ENCODE data around the gene DUS4L.
"Not testable (repeated sequence)": the region's sequence is repeated elsewhere in the genome, so short reads cannot be mapped to it uniquely, and the experiment has no call there.

The DUS4L gene

GRCh38 chr7:107563775-107564552 is at the start of gene DUS4L, which contains the start of gene COG5:
DUS4L (plus strand) TSS chr7:107563971; CDS start chr7:107567071, 3,100 bp downstream.
COG5 (minus strand) TSS chr7:107563920; CDS start chr7:107563896, 24 bp downstream.
- peaks cover 5% of the 10 kb centered on the region for H3K36me3 Mint-ChIP-seq
- peaks cover 68% of the 10 kb centered on the region for H3K4me1 Mint-ChIP-seq (ENCODE audit: low read depth)
- H3K4me3 Mint-ChIP-seq, result peak within 1 kb of the TSS; percentile 94
- no peaks in the 10 kb centered on the region for H3K27me3 Mint-ChIP-seq
- H3K9me3 Mint-ChIP-seq (ENCODE audit: low read depth), result no peaks in the 10 kb centered on the region
- H3K27ac Mint-ChIP-seq, result peak within 1 kb of the TSS; percentile 93

GRCh38 chr7:107526672-107527071 is 37.1 kb upstream of the DUS4L start:
- Mint-ChIP-seq H3K27me3 (no peaks in the 10 kb centered on the region), H3K4me3 (no peak overlapping the region), H3K9me3 (ENCODE audit: low read depth) (no peaks in the 10 kb centered on the region), H3K27ac (no peak overlapping the region), H3K36me3 (peaks cover 23% of the 10 kb centered on the region), H3K4me1 (ENCODE audit: low read depth) (peaks cover 23% of the 10 kb centered on the region)

GRCh38 chr7:107527196-107527595 is 36.6 kb upstream of the DUS4L start:
- H3K9me3 Mint-ChIP-seq (ENCODE audit: low read depth), result no peaks in the 10 kb centered on the region
- H3K4me1 Mint-ChIP-seq (ENCODE audit: low read depth), result peaks cover 20% of the 10 kb centered on the region
- no peaks in the 10 kb centered on the region for H3K27me3 Mint-ChIP-seq
- no peak overlapping the region for H3K4me3 Mint-ChIP-seq
- peaks cover 20% of the 10 kb centered on the region for H3K36me3 Mint-ChIP-seq
- H3K27ac Mint-ChIP-seq, result no peak overlapping the region

GRCh38 chr7:107528461-107528860 is 35.3 kb upstream of the DUS4L start:
- Mint-ChIP-seq H3K4me3 (no peak overlapping the region), H3K27me3 (no peaks in the 10 kb centered on the region), H3K9me3 (ENCODE audit: low read depth) (no peaks in the 10 kb centered on the region), H3K36me3 (peaks cover 20% of the 10 kb centered on the region), H3K4me1 (ENCODE audit: low read depth) (peaks cover 26% of the 10 kb centered on the region), H3K27ac (no peak overlapping the region)

GRCh38 chr7:107530751-107531150 is 33.0 kb upstream of the DUS4L start:
- peaks cover 45% of the 10 kb centered on the region for H3K4me1 Mint-ChIP-seq (ENCODE audit: low read depth)
- H3K27ac Mint-ChIP-seq, result no peak overlapping the region
- peaks cover 32% of the 10 kb centered on the region for H3K36me3 Mint-ChIP-seq
- no peaks in the 10 kb centered on the region for H3K27me3 Mint-ChIP-seq
- H3K9me3 Mint-ChIP-seq (ENCODE audit: low read depth), result peaks cover 9% of the 10 kb centered on the region
- no peak overlapping the region for H3K4me3 Mint-ChIP-seq

GRCh38 chr7:107534139-107534538 is 29.6 kb upstream of the DUS4L start:
- Mint-ChIP-seq H3K4me3 (no peak overlapping the region), H3K36me3 (peaks cover 50% of the 10 kb centered on the region), H3K27me3 (no peaks in the 10 kb centered on the region), H3K27ac (no peak overlapping the region), H3K9me3 (ENCODE audit: low read depth) (peaks cover 9% of the 10 kb centered on the region), H3K4me1 (ENCODE audit: low read depth) (peaks cover 43% of the 10 kb centered on the region)

- not testable (repeated sequence) for H3K4me3 Mint-ChIP-seq; H3K27me3 Mint-ChIP-seq; H3K9me3 Mint-ChIP-seq (ENCODE audit: low read depth); H3K27ac Mint-ChIP-seq
- Mint-ChIP-seq H3K4me1 (ENCODE audit: low read depth) (peaks cover 46% of the 10 kb centered on the region), H3K36me3 (peaks cover 50% of the 10 kb centered on the region)
Observed at GRCh38 chr7:107537228-107537627, 26.5 kb upstream of the DUS4L start.

GRCh38 chr7:107538001-107538400 is 25.8 kb upstream of the DUS4L start:
- Mint-ChIP-seq H3K27ac (no peak overlapping the region), H3K9me3 (ENCODE audit: low read depth) (peaks cover 9% of the 10 kb centered on the region), H3K4me3 (no peak overlapping the region), H3K27me3 (no peaks in the 10 kb centered on the region), H3K4me1 (ENCODE audit: low read depth) (peaks cover 46% of the 10 kb centered on the region), H3K36me3 (peaks cover 51% of the 10 kb centered on the region)

GRCh38 chr7:107543338-107543993 is 20.3 kb upstream of the DUS4L start:
- H3K9me3 Mint-ChIP-seq (ENCODE audit: low read depth), result peaks cover 18% of the 10 kb centered on the region
- peaks cover 42% of the 10 kb centered on the region for H3K36me3 Mint-ChIP-seq
- H3K27me3 Mint-ChIP-seq, result no peaks in the 10 kb centered on the region
- no peak overlapping the region for H3K27ac Mint-ChIP-seq
- no peak overlapping the region for H3K4me3 Mint-ChIP-seq
- peaks cover 16% of the 10 kb centered on the region for H3K4me1 Mint-ChIP-seq (ENCODE audit: low read depth)

- no peaks in the 10 kb centered on the region for H3K27me3 Mint-ChIP-seq
- H3K36me3 Mint-ChIP-seq, result peaks cover 42% of the 10 kb centered on the region
- no peak overlapping the region for H3K27ac Mint-ChIP-seq
- H3K4me3 Mint-ChIP-seq, result no peak overlapping the region
- H3K4me1 Mint-ChIP-seq (ENCODE audit: low read depth), result peaks cover 20% of the 10 kb centered on the region
- H3K9me3 Mint-ChIP-seq (ENCODE audit: low read depth), result peaks cover 18% of the 10 kb centered on the region
Observed at GRCh38 chr7:107544848-107545591, 18.8 kb upstream of the DUS4L start.

- Mint-ChIP-seq H3K36me3 (peaks cover 39% of the 10 kb centered on the region), H3K4me3 (no peak overlapping the region), H3K27ac (peak overlapping the region; percentile 2), H3K27me3 (no peaks in the 10 kb centered on the region), H3K4me1 (ENCODE audit: low read depth) (peaks cover 45% of the 10 kb centered on the region), H3K9me3 (ENCODE audit: low read depth) (peaks cover 2% of the 10 kb centered on the region)
Observed at GRCh38 chr7:107551936-107552335, 11.8 kb upstream of the DUS4L start.

- H3K4me1 Mint-ChIP-seq (ENCODE audit: low read depth), result peaks cover 62% of the 10 kb centered on the region
- peaks cover 22% of the 10 kb centered on the region for H3K36me3 Mint-ChIP-seq
- no peaks in the 10 kb centered on the region for H3K27me3 Mint-ChIP-seq
- no peak overlapping the region for H3K27ac Mint-ChIP-seq
- H3K4me3 Mint-ChIP-seq, result no peak overlapping the region
- H3K9me3 Mint-ChIP-seq (ENCODE audit: low read depth), result no peaks in the 10 kb centered on the region
Observed at GRCh38 chr7:107555893-107556292, 7.9 kb upstream of the DUS4L start.

- Mint-ChIP-seq H3K4me1 (ENCODE audit: low read depth) (peaks cover 67% of the 10 kb centered on the region), H3K9me3 (ENCODE audit: low read depth) (no peaks in the 10 kb centered on the region), H3K27me3 (no peaks in the 10 kb centered on the region), H3K4me3 (peak overlapping the region; percentile 51), H3K27ac (peak overlapping the region; percentile 72), H3K36me3 (peaks cover 13% of the 10 kb centered on the region)
Observed at GRCh38 chr7:107559864-107560263, 3.9 kb upstream of the DUS4L start.

- H3K4me1 Mint-ChIP-seq (ENCODE audit: low read depth), result peaks cover 67% of the 10 kb centered on the region
- H3K27me3 Mint-ChIP-seq, result no peaks in the 10 kb centered on the region
- no peaks in the 10 kb centered on the region for H3K9me3 Mint-ChIP-seq (ENCODE audit: low read depth)
- peak overlapping the region; percentile 94 for H3K4me3 Mint-ChIP-seq
- H3K27ac Mint-ChIP-seq, result peak overlapping the region; percentile 86
- H3K36me3 Mint-ChIP-seq, result peaks cover 9% of the 10 kb centered on the region
Observed at GRCh38 chr7:107560898-107561516, 2.8 kb upstream of the DUS4L start.

All from activated naive CD8-positive, alpha-beta T cell (primary cell).